ENCODE data around the gene DPT. TPM values are rescaled to one million over a fixed set of nuclear protein-coding genes. Genes with fewer than 3 reads are reported as not detected.

The DPT gene
- total RNA-seq, 1 experiment from 2014 or later: not detected

- no peak for DNase-seq (ENCODE audit: low read depth, low spot score)
- in situ Hi-C loops (cut with HindIII; ENCODE audit: low pct_unique_long_range_greater_than_20kb, low sequenced_read_pairs): no loop called here
Measured at GRCh38 chr1:168717906-168718891, 10.8 kb downstream of the DPT start.

- in situ Hi-C loops (cut with HindIII; ENCODE audit: low pct_unique_long_range_greater_than_20kb, low sequenced_read_pairs): no loop called here
- no peak for DNase-seq (ENCODE audit: low read depth, low spot score)
Measured at GRCh38 chr1:168714012-168714411, 15.0 kb downstream of the DPT start.

DNA sequence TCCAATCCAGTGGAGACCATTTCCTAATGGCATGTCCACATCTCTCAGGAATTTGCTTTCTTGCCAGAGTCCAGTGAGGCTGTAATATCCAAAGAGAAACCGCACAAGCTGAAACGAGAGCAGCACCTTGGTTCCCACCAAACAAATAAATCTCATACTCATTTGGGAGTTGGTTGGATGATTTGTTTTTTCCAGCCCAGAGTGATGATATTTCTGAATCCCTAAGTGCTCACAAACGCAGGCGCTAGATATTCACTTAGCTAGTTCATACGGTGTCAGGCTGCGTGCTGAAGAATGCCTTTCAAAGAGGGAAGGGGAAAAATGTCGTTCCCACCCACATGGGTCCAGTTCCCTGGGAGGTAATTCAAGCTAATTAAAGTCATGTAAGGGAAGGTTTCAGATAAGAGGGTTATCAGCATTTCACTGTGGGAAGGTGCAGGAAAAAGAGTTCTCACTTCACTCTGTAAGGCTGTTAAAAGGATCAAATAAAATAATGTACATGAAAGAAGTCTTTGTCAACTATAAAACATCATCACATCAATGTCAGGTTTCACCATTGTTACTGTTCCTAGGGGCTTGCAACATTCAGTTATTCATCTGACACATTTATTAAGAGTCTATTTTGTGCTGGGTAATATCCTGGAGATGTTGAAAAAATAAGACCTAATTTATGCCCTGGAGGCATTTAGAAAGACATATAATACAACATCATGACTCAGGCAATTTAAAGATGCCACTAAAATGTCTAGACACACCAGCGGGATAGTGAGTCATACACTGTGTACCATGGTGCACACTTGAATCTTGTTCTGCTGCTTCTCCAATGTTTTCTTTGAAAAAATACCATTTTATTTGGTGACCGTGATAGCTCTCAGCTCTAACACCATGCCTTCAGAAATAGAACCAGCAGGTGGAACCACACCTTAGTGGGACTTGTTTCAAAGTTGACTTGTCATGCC is 19.3 kb downstream of the DPT start:
- peak; percentile 15 for DNase-seq (ENCODE audit: low read depth, low spot score)
- in situ Hi-C loops (cut with HindIII; ENCODE audit: low pct_unique_long_range_greater_than_20kb, low sequenced_read_pairs): no loop called here

GRCh38 chr1:168708698-168709404 is 20.2 kb downstream of the DPT start:
- no peak for DNase-seq (ENCODE audit: low read depth, low spot score)
- in situ Hi-C loops (cut with HindIII; ENCODE audit: low pct_unique_long_range_greater_than_20kb, low sequenced_read_pairs): no loop called here

DNA sequence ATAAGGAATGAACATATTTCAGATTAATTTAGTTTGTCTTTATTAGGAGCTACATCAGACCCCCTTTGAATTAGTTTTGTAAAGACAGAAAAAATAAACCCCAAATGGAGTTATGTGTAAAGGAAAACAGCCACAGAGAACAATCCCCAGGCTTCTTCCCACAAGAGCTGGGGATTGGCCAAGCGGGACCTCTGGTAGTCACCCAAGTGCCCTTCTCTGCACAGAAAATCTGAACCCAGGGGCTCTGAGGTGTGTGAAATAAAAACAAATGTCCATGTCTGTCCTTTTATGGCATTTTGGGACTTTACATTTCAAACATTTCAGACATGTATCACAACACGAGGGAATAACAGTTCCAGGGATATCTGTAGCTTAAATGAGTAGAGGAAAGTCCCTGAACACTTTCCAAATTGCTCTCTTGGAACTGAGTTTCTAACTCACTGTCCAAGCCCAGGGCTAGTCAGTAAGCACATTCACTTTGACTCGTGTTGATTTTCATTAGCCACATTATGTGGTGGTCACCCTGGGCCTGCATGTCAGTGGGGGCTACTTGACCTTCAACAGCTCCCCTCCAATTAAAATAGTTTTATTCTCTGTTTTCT is 22.5 kb downstream of the DPT start:
- DNase-seq (ENCODE audit: low read depth, low spot score): no peak
- in situ Hi-C loops (cut with HindIII; ENCODE audit: low pct_unique_long_range_greater_than_20kb, low sequenced_read_pairs): no loop called here

DNA sequence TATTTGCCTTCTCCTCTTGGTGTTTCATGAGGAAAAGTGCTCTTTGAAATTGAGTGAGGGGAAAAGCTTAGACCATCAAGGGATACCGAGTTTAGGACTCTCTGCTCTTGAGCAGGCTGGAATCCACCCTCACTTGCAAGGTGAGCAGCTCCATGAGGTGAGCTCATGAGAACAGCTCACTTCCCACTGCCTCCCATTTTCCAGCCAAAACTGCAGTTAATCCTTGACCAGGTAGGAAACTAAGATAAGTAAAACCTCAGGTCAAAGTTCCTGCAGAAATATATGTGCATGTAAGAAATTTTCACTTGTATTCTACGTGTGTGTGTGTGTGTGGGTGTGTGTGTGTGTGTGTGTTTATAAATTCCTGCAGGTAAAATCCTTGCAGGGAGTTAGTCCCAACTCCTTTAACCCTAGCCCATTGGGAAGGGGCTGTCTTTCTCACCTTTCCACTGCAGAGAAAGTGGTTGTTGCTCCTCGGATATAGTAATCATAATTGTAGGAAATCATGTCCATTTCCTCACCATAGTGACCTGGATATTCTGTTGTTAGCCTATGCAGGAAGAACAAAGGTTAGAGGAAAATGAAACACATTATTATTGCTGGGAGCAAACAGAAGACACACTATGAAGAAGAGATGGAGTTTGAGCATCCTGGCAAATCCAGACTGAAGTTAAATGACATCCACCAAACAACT is 28.3 kb downstream of the DPT start:
- no peak for DNase-seq (ENCODE audit: low read depth, low spot score)
- in situ Hi-C loops (cut with HindIII; ENCODE audit: low pct_unique_long_range_greater_than_20kb, low sequenced_read_pairs): no loop called here

GRCh38 chr1:168698453-168698852 is 30.6 kb downstream of the DPT start:
- in situ Hi-C loops (cut with HindIII; ENCODE audit: low pct_unique_long_range_greater_than_20kb, low sequenced_read_pairs): no loop called here
- DNase-seq (ENCODE audit: low read depth, low spot score): no peak

DNA sequence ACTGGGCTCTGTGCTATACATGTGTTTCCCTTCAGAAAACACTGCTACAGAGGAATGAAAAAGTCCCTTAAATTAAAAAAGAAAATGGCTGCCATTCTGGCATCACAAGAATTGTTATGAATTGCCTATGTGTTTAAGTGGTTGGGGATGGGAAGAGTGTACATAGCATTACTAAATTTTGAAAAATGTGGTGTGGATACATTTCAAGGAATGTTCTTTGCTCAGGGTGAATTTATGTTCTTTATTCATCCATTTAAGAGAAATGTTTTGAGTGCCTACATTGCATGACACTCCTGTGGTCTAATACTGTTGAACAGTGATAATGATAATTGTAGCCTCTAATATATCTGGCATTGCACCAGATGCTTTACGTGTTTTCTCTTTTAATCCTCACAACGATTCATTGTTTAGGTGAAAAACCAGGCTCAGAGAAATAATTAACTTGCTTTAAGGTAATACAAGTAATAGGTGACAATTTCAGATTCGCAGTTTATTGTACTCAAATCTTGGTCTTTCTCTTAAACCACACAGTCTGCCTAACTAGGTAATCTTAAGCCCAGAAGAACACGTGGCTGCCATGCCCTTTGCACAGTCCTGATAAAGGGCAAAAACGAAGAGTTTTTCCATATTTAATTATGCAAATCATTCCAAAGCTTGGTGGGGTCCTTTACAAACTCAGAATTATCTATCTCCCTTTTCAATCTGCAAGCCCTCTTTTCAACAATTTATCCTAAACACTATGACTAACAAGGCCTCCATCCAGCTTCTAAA is 31.5 kb downstream of the DPT start:
- in situ Hi-C loops (cut with HindIII; ENCODE audit: low pct_unique_long_range_greater_than_20kb, low sequenced_read_pairs): no loop called here
- no peak for DNase-seq (ENCODE audit: low read depth, low spot score)

- in situ Hi-C loops (cut with HindIII; ENCODE audit: low pct_unique_long_range_greater_than_20kb, low sequenced_read_pairs): no loop called here
- DNase-seq (ENCODE audit: low read depth, low spot score): no peak
Measured at GRCh38 chr1:168696125-168696760, 32.8 kb downstream of the DPT start.

DNA sequence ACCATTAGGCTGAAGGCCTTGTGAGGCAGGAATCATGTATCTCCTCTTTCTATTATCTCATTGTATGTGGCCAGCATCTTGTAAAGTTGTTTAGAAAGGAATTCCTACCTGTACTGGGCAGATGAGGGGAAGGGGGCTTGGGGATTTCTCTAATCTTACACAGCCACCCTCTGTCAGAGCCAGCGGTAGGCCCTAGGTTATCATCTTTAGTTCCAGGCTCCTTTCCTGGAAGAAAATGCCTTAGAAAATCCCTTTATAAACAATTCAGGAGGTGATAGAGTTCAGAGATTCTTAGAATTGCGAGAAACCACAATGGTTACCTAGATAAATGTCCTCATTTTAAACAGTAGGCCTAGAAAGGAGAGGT is 35.2 kb downstream of the DPT start:
- in situ Hi-C loops (cut with HindIII; ENCODE audit: low pct_unique_long_range_greater_than_20kb, low sequenced_read_pairs): no loop called here
- DNase-seq (ENCODE audit: low read depth, low spot score): no peak

DNA sequence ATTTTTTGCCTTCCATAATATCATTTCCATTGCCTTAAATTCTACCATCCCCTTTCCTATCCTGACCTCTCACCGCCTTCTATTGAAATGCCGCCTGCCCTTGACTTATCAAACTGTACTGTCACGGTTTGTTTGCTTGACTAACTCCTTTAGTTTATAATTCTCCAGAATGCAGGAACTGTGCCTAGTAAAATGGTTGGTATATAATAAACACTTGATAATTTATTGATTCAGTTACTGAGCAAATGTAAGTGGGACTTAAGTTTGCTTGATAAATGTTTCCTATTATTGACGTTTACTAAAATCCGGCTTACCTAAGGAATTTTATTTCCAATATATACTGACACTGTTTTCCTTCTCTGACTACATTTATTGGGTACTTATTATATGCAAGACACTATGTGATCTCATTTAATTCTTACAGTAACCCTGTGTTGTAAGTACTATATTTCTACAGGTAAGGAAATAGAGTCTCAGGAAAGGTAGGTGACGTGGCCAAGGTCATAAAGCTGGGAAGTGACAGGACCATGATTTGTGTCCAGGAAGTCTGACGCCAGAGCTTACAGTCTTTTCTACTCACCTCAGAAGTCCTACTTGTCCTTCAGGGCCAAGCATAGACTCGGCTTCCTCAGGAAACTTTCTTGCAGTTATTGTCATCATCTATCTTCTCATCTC is 35.7 kb downstream of the DPT start:
- in situ Hi-C loops (cut with HindIII; ENCODE audit: low pct_unique_long_range_greater_than_20kb, low sequenced_read_pairs): no loop called here
- DNase-seq (ENCODE audit: low read depth, low spot score): no peak

- no peak for DNase-seq (ENCODE audit: low read depth, low spot score)
- in situ Hi-C loops (cut with HindIII; ENCODE audit: low pct_unique_long_range_greater_than_20kb, low sequenced_read_pairs): no loop called here
Measured at GRCh38 chr1:168692472-168692871, 36.5 kb downstream of the DPT start.

DNA sequence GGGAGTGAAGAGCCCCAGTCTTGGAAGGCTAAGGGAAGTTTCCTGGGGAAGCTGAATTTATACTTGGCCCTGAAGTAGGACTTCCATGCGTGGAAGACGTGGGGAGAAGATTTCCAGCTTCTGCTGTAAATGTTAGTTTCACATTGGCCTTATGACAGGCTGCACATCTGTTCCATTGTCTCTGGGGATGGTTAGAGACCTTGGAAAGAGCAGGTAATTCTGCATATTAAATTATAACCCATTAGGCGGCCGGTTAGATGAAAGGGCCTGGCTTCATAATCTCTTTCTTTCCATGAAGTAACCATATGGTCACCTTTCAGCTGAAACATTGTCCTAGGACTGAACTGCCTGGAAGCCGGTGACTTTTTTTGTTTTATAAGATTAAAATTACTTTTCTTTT is 37.5 kb downstream of the DPT start:
- no peak for DNase-seq (ENCODE audit: low read depth, low spot score)
- in situ Hi-C loops (cut with HindIII; ENCODE audit: low pct_unique_long_range_greater_than_20kb, low sequenced_read_pairs): no loop called here

- in situ Hi-C loops (cut with HindIII; ENCODE audit: low pct_unique_long_range_greater_than_20kb, low sequenced_read_pairs): no loop called here
- no peak for DNase-seq (ENCODE audit: low read depth, low spot score)
Measured at GRCh38 chr1:168689726-168690602, 39.0 kb downstream of the DPT start.

GRCh38 chr1:168689327-168689657 is 39.7 kb downstream of the DPT start:
- DNase-seq (ENCODE audit: low read depth, low spot score): no peak
- in situ Hi-C loops (cut with HindIII; ENCODE audit: low pct_unique_long_range_greater_than_20kb, low sequenced_read_pairs): no loop called here

All from SK-MEL-5 (cell line).